ENCODE measurements around the gene SEPTIN11.

Gene SEPTIN11

GRCh38 chr4:76995776-76996175, 46.2 kb downstream of the SEPTIN11 start:
- no peak for DNase-seq
- intact Hi-C loops (cut with DNase I; ENCODE audit: low total_unique reads): no loop called here
- H3K9me3 ChIP-seq: no peaks in the 10 kb centered on the region
- no peak overlapping the region for H3K27ac ChIP-seq
- no peak overlapping the region for H3K4me3 ChIP-seq
- no peak for TF ChIP-seq CTCF (IDR thresholded peaks at IDR 0.05)
- peaks cover 14 to 25% (median 22%) of the 10 kb centered on the region in 3 donors for H3K36me3 ChIP-seq
- H3K4me1 ChIP-seq: no peaks in the 10 kb centered on the region
- H3K27me3 ChIP-seq: no peaks in the 10 kb centered on the region

GRCh38 chr4:76996445-76996844, 46.9 kb downstream of the SEPTIN11 start:
- Histone ChIP-seq H3K4me3 (no peak overlapping the region), H3K4me1 (peaks cover 0 to under 1% (median 0%) of the 10 kb centered on the region in 4 donors), H3K27me3 (no peaks in the 10 kb centered on the region), H3K9me3 (no peaks in the 10 kb centered on the region), H3K36me3 (peaks cover 14 to 25% (median 22%) of the 10 kb centered on the region in 3 donors), H3K27ac (no peak overlapping the region)
- DNase-seq: no peak
- intact Hi-C loops (cut with DNase I; ENCODE audit: low total_unique reads): no loop called here
- no peak for TF ChIP-seq CTCF (IDR thresholded peaks at IDR 0.05)

GRCh38 chr4:76997077-76997476, 47.5 kb downstream of the SEPTIN11 start:
- Histone ChIP-seq H3K27me3 (no peaks in the 10 kb centered on the region), H3K4me1 (peaks cover 0 to 7% (median 2%) of the 10 kb centered on the region in 4 donors), H3K4me3 (no peak overlapping the region), H3K27ac (no peak overlapping the region), H3K9me3 (no peaks in the 10 kb centered on the region), H3K36me3 (peaks cover 14 to 25% (median 22%) of the 10 kb centered on the region in 3 donors)
- intact Hi-C loops (cut with DNase I; ENCODE audit: low total_unique reads): no loop called here
- TF ChIP-seq CTCF (IDR thresholded peaks at IDR 0.05): no peak
- DNase-seq: no peak

GRCh38 chr4:76997532-76997931, 48.0 kb downstream of the SEPTIN11 start:
- H3K36me3 ChIP-seq: peaks cover 14 to 25% (median 22%) of the 10 kb centered on the region in 3 donors
- no peaks in the 10 kb centered on the region for H3K27me3 ChIP-seq
- no peak overlapping the region for H3K4me3 ChIP-seq
- TF ChIP-seq CTCF (IDR thresholded peaks at IDR 0.05): no peak
- H3K9me3 ChIP-seq: no peaks in the 10 kb centered on the region
- H3K27ac ChIP-seq: no peak overlapping the region
- intact Hi-C loops (cut with DNase I; ENCODE audit: low total_unique reads): no loop called here
- peaks cover 0 to 11% (median 6%) of the 10 kb centered on the region in 4 donors for H3K4me1 ChIP-seq
- no peak for DNase-seq

- DNase-seq: no peak
- peaks cover 14 to 25% (median 22%) of the 10 kb centered on the region in 3 donors for H3K36me3 ChIP-seq
- no peaks in the 10 kb centered on the region for H3K27me3 ChIP-seq
- peaks cover 0 to 19% (median 12%) of the 10 kb centered on the region in 4 donors for H3K4me1 ChIP-seq
- no peak overlapping the region for H3K27ac ChIP-seq
- no peak overlapping the region for H3K4me3 ChIP-seq
- H3K9me3 ChIP-seq: no peaks in the 10 kb centered on the region
- intact Hi-C loops (cut with DNase I; ENCODE audit: low total_unique reads): no loop called here
- TF ChIP-seq CTCF (IDR thresholded peaks at IDR 0.05): no peak
Observed at GRCh38 chr4:76998251-76998901, 48.8 kb downstream of the SEPTIN11 start.
